Mesenchymal stem cell (in vitro differentiated cells and primary cell): ENCODE data around the gene BICRA.

Experiments
- DNase-seq: peaks from one replicate; pipeline ENCODE4 v3.0.0-alpha.2; 2013
- H2AFZ ChIP-seq: one replicate; pipeline ENCODE4 v1.6.1; 2013; ENCODE audit warnings: low read depth, mild to moderate bottlenecking, control low read depth, inconsistent platforms, low read length, moderate library complexity
- H2AK5ac ChIP-seq: 2 replicates; pipeline ENCODE4 v1.6.1; 2013; ENCODE audit warnings: low read length, moderate library complexity, mild to moderate bottlenecking, inconsistent platforms; ENCODE audit not compliant: severe bottlenecking
- H2BK120ac ChIP-seq: one replicate; pipeline ENCODE4 v1.6.1; 2013; ENCODE audit warnings: low read depth, mild to moderate bottlenecking, inconsistent platforms, low read length, moderate library complexity
- H2BK12ac ChIP-seq, 2 experiments: one replicate each; pipeline ENCODE4 v1.6.1; 2013; ENCODE audit warnings: inconsistent platforms in 2 of 2, low read length in 2 of 2, mild to moderate bottlenecking in 2 of 2, moderate library complexity in 2 of 2, control low read depth in 1 of 2
- H2BK15ac ChIP-seq: one replicate; pipeline ENCODE4 v1.6.1; 2013; ENCODE audit warnings: mild to moderate bottlenecking, low read depth, inconsistent platforms; ENCODE audit not compliant: poor library complexity, severe bottlenecking
- H2BK5ac ChIP-seq: 2 replicates; pipeline ENCODE4 v1.6.1; 2013; ENCODE audit warnings: low read depth, mild to moderate bottlenecking, low read length, control low read depth, inconsistent platforms; ENCODE audit not compliant: poor library complexity, severe bottlenecking
- H3K14ac ChIP-seq, 2 experiments: one replicate each; pipeline ENCODE4 v1.6.1; 2013; ENCODE audit warnings: inconsistent platforms in 2 of 2, low read length in 2 of 2, control low read depth in 1 of 2, mild to moderate bottlenecking in 1 of 2, moderate library complexity in 1 of 2
- H3K18ac ChIP-seq, 2 experiments: one replicate each; pipeline ENCODE4 v1.6.1; 2013; ENCODE audit warnings: inconsistent platforms in 2 of 2, low read length in 2 of 2, control low read depth in 1 of 2, low read depth in 1 of 2, mild to moderate bottlenecking in 1 of 2
- H3K23ac ChIP-seq, 2 experiments: one replicate each; pipeline ENCODE4 v1.6.1; 2013; ENCODE audit warnings: inconsistent platforms in 2 of 2, low read length in 2 of 2, mild to moderate bottlenecking in 2 of 2, moderate library complexity in 2 of 2, control low read depth in 1 of 2
- H3K27ac ChIP-seq: 2 replicates; pipeline ENCODE4 v1.5.1; 2013; ENCODE audit warnings: mild to moderate bottlenecking, moderate library complexity, low read length, control low read depth, inconsistent platforms; ENCODE audit not compliant: poor library complexity, severe bottlenecking
- H3K27me3 ChIP-seq, 2 experiments: 2 replicates each; pipeline versions ENCODE4 v1.6.1 to v1.7.0; 2013; ENCODE audit warnings: low read length in 2 of 2, mild to moderate bottlenecking in 2 of 2, moderate library complexity in 2 of 2, control low read depth in 1 of 2, inconsistent platforms in 1 of 2; ENCODE audit not compliant: control insufficient read depth in 1 of 2, insufficient read depth in 1 of 2
- H3K36me3 ChIP-seq, 2 experiments: 2 replicates each; pipeline versions ENCODE4 v1.6.1 to v1.7.0; 2013; ENCODE audit warnings: low read length in 2 of 2, control low read depth in 1 of 2, inconsistent platforms in 1 of 2, low read depth in 1 of 2, mild to moderate bottlenecking in 1 of 2; ENCODE audit not compliant: insufficient read depth in 2 of 2, control insufficient read depth in 1 of 2
- H3K4ac ChIP-seq, 2 experiments: one replicate each; pipeline ENCODE4 v1.6.1; 2013; ENCODE audit warnings: inconsistent platforms in 2 of 2, low read length in 2 of 2, mild to moderate bottlenecking in 2 of 2, moderate library complexity in 2 of 2, control low read depth in 1 of 2, low read depth in 1 of 2
- H3K4me1 ChIP-seq: 2 replicates; pipeline ENCODE4 v1.6.1; 2013; ENCODE audit warnings: low read depth, low read length, control low read depth; ENCODE audit not compliant: control insufficient read depth, insufficient read depth
- H3K4me2 ChIP-seq: 2 replicates; pipeline ENCODE4 v1.6.1; 2013; ENCODE audit warnings: low read length, mild to moderate bottlenecking, inconsistent platforms; ENCODE audit not compliant: poor library complexity, severe bottlenecking
- H3K4me3 ChIP-seq, 2 experiments: 2 replicates each; pipeline versions ENCODE4 v1.5.1 to v1.7.0; 2013; ENCODE audit warnings: low read length in 2 of 2, mild to moderate bottlenecking in 2 of 2, control low read depth in 1 of 2, low read depth in 1 of 2; ENCODE audit not compliant: insufficient read depth in 1 of 2
- H3K79me1 ChIP-seq: replicated peaks from 2 replicates; pipeline ENCODE4 v1.6.1; 2013; ENCODE audit warnings: mild to moderate bottlenecking, control low read depth, low read length, inconsistent platforms; ENCODE audit not compliant: poor library complexity, severe bottlenecking
- H3K9ac ChIP-seq: 2 replicates; pipeline ENCODE4 v1.7.0; 2013; ENCODE audit warnings: mild to moderate bottlenecking, low read length, moderate library complexity
- H3K9me3 ChIP-seq: 2 replicates; pipeline ENCODE4 v1.7.0; 2013; ENCODE audit warnings: mild to moderate bottlenecking, low read length; ENCODE audit not compliant: control insufficient read depth
- H4K8ac ChIP-seq: one replicate; pipeline ENCODE4 v1.6.1; 2013; ENCODE audit warnings: inconsistent platforms, mild to moderate bottlenecking, low read length, moderate library complexity
- H4K91ac ChIP-seq: one replicate; pipeline ENCODE4 v1.6.1; 2013; ENCODE audit warnings: mild to moderate bottlenecking, low read length, inconsistent platforms
- WGBS: methylation state at CpG from one replicate; pipeline ENCODE4 v1.1.7; 2013; ENCODE audit warnings: mixed read lengths; 5-methylcytosine and 5-hydroxymethylcytosine counted together

Gene BICRA

DNA sequence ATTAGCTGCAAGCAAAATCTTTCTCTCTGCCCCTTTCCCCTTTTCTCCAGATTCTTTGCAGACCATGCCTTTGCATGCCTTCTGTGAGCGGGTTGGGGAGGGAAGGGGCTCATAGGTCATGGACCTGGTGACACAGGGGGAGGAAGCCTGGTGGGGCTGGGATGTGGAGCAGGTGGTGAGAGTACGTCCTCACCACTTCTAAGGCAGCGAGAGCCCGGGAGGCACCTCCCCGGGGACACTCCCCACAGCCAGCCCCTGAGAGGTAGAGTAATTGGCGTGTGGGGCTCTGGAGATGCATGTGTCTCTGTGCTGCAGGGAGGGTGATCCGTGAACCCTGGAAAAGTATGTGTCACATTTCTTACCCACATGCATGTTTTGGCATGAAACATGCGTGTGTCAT lies 61.8 kb downstream of the BICRA start:
- H2BK120ac ChIP-seq = no peak overlapping the region
- no peak overlapping the region for H2AK5ac ChIP-seq
- no peak overlapping the region for H3K27ac ChIP-seq
- DNase-seq = no peak
- H3K9ac ChIP-seq = no peak overlapping the region
- H4K8ac ChIP-seq = no peak overlapping the region
- H4K91ac ChIP-seq = no peak overlapping the region
- H3K9me3 ChIP-seq = no peaks in the 10 kb centered on the region
- H2BK15ac ChIP-seq = no peak overlapping the region
- H3K4me2 ChIP-seq = no peak overlapping the region
- H2AFZ ChIP-seq = no peak overlapping the region
- H2BK5ac ChIP-seq = no peak overlapping the region
- no peak overlapping the region for H3K18ac ChIP-seq
- H3K4me3 ChIP-seq = no peak overlapping the region
- H3K4me1 ChIP-seq = peaks cover 4% of the 10 kb centered on the region
- no peak overlapping the region for H3K23ac ChIP-seq
- 98% methylated on average over 8 of the region's 8 CpGs for WGBS
- H3K27me3 ChIP-seq = no peaks in the 10 kb centered on the region
- H3K14ac ChIP-seq = no peak overlapping the region
- H3K4ac ChIP-seq = no peak overlapping the region
- peaks cover 58% of the 10 kb centered on the region for H3K79me1 ChIP-seq
- peaks cover 42 to 55% of the 10 kb centered on the region in 2 experiments for H3K36me3 ChIP-seq
- H2BK12ac ChIP-seq = no peak overlapping the region

DNA sequence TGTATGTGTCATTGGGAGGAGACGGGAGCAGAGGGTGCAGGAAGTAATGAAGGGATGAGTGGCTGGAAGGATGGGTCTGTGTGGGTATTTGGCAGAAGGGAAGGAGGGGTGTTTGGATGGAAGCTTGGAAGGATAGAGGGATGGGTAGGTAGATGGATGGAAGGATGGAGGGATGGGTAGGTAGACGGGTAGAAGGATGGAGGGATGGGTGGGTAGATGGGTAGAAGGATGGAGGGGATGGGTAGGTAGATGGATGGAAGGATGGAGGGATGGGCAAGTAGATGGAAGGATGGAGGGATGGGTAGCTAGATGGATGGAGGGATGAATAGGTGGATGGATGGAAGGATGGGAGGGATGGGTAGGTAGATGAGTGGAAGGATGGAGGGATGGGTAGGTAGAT lies 62.6 kb downstream of the BICRA start:
- H2AK5ac ChIP-seq = no peak overlapping the region
- H2BK5ac ChIP-seq = no peak overlapping the region
- H3K23ac ChIP-seq = no peak overlapping the region
- no peak overlapping the region for H3K27ac ChIP-seq
- peaks cover 4% of the 10 kb centered on the region for H3K4me1 ChIP-seq
- H3K14ac ChIP-seq = no peak overlapping the region
- H4K91ac ChIP-seq = no peak overlapping the region
- no peak for DNase-seq
- H3K4me2 ChIP-seq = no peak overlapping the region
- no peak overlapping the region for H2BK12ac ChIP-seq
- H3K9me3 ChIP-seq = no peaks in the 10 kb centered on the region
- no peak overlapping the region for H2BK120ac ChIP-seq
- no peak overlapping the region for H3K9ac ChIP-seq
- no peak overlapping the region for H2BK15ac ChIP-seq
- H2AFZ ChIP-seq = no peak overlapping the region
- no peaks in the 10 kb centered on the region for H3K27me3 ChIP-seq
- H3K79me1 ChIP-seq = peaks cover 60% of the 10 kb centered on the region
- no peak overlapping the region for H3K4me3 ChIP-seq
- H3K18ac ChIP-seq = no peak overlapping the region
- WGBS = 96% methylated on average over 2 of the region's 2 CpGs
- H4K8ac ChIP-seq = no peak overlapping the region
- H3K4ac ChIP-seq = no peak overlapping the region
- H3K36me3 ChIP-seq = peaks cover 47 to 62% of the 10 kb centered on the region in 2 experiments

DNA sequence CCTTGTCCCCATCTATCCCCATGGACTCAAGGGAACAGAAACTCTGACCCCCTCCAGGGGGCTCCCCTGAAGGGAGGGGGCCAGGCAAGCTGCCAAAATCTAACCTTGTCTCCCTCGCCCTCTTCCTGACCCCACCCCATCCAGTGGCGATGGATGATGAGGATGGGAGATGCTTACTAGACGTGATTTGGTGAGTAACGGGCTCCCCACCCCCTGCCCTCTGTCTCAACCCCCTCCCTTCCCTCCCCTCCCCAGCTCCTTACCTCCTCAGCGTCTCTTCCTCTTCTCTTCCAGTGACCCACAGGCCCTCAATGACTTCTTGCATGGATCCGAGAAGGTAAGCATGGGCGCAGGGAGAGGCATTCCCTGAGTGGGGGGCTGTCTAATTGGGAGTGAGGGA lies 64.5 kb downstream of the BICRA start:
- Histone ChIP-seq H2AK5ac (no peak overlapping the region), H3K9me3 (no peaks in the 10 kb centered on the region), H3K4me2 (no peak overlapping the region), H3K79me1 (peaks cover 54% of the 10 kb centered on the region), H4K91ac (no peak overlapping the region), H3K4me1 (no peaks in the 10 kb centered on the region), H3K4me3 (no peak overlapping the region), H2BK15ac (no peak overlapping the region), H3K4ac (no peak overlapping the region), H4K8ac (no peak overlapping the region), H3K14ac (no peak overlapping the region), H3K27ac (no peak overlapping the region), H3K18ac (no peak overlapping the region), H2BK5ac (no peak overlapping the region), H3K9ac (no peak overlapping the region), H3K36me3 (peaks cover 62 to 68% of the 10 kb centered on the region in 2 experiments), H2BK12ac (no peak overlapping the region), H3K27me3 (no peaks in the 10 kb centered on the region), H2AFZ (no peak overlapping the region), H3K23ac (no peak overlapping the region), H2BK120ac (no peak overlapping the region)
- WGBS = 98% methylated on average over 6 of the region's 7 CpGs
- DNase-seq = no peak

DNA sequence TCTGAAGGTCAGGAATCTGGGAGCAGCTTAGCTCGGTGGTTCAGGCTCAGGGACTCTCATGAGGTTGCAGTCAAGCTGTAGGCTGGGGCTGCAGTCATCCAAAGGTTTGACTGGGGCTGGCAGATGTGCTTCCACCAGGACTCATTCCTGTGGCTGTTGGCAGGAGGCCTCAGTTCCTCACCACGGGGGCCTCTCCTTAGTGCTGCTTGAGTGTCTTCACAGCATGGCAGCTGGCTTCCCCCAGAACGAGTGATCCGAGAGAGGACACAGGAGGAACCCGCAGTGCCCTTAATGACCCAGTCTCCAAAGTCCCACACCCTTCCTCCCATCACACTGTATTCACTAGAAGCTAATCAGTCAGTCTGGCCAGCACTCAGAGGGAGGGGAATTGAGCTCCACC lies 65.6 kb downstream of the BICRA start:
- 93% methylated on average over 5 of the region's 5 CpGs for WGBS
- Histone ChIP-seq H3K9ac (no peak overlapping the region), H3K4me1 (no peaks in the 10 kb centered on the region), H2BK15ac (no peak overlapping the region), H3K4ac (no peak overlapping the region), H3K4me3 (no peak overlapping the region), H2AFZ (no peak overlapping the region), H3K23ac (no peak overlapping the region), H2BK120ac (no peak overlapping the region), H3K9me3 (no peaks in the 10 kb centered on the region), H3K4me2 (no peak overlapping the region), H3K79me1 (peaks cover 51% of the 10 kb centered on the region), H2AK5ac (no peak overlapping the region), H3K36me3 (peaks cover 62 to 79% of the 10 kb centered on the region in 2 experiments), H2BK12ac (no peak overlapping the region), H3K14ac (no peak overlapping the region), H3K27ac (no peak overlapping the region), H2BK5ac (no peak overlapping the region), H4K8ac (no peak overlapping the region), H3K18ac (no peak overlapping the region), H4K91ac (no peak overlapping the region), H3K27me3 (no peaks in the 10 kb centered on the region)
- no peak for DNase-seq
